Upper lobe of right lung (tissue), 1 donor: ENCODE results near the gene METTL8. TPM values are rescaled to one million over a fixed set of nuclear protein-coding genes. Genes with fewer than 3 reads are reported as not detected.

Experiments
- ATAC-seq: fragments of 200-7000 bp; cut with Tn5 transposase; one replicate; pipeline ENCODE4 v1.9.1; 2020; ENCODE audit warnings: mild to moderate bottlenecking, moderate library complexity
- DNase-seq: peaks from one replicate; pipeline ENCODE4 v3.0.0-alpha.2; 2020
- H3K27ac ChIP-seq: fragments of 200-600 bp; one replicate; pipeline ENCODE4 v1.8.0; 2022
- H3K27me3 ChIP-seq: fragments of 200-600 bp; one replicate; pipeline ENCODE4 v1.8.0; 2022; ENCODE audit warnings: mild to moderate bottlenecking
- H3K36me3 ChIP-seq: fragments of 200-600 bp; one replicate; pipeline ENCODE4 v1.8.0; 2022
- H3K4me1 ChIP-seq: fragments of 200-600 bp; one replicate; pipeline ENCODE4 v1.8.0; 2022
- H3K4me3 ChIP-seq: fragments of 200-600 bp; one replicate; pipeline ENCODE4 v1.8.0; 2022; ENCODE audit warnings: mild to moderate bottlenecking
- H3K9me3 ChIP-seq: fragments of 200-600 bp; one replicate; pipeline ENCODE4 v1.8.0; 2022
- CTCF ChIP-seq: fragments of 200-600 bp; IDR thresholded peaks from one replicate; pipeline ENCODE4 v1.8.0; 2022; ENCODE audit warnings: antibody characterized with exemption
- intact Hi-C: fragments of 100-400 bp; cut with DNase I; formaldehyde crosslinking; loops from one replicate; pipeline ENCODE4 v1.11.0; 2022
- total RNA-seq: library from RNA; stranded (reverse); fragmentation: NEBNext Ultra II Directional; extraction: Animal tissue kit (Norgen Biotek cat#: 25700); gene quantifications from one replicate; pipeline ENCODE4 v1.2.1, GENCODE V29; 2021
- donor health status: DM: no; HTN: yes; CAD: no; lungs with severe emphysema.

Gene METTL8
- total RNA-seq, 1 donor from 2014 or later = 18.2 TPM

GRCh38 chr2:171412571-171413175 lies 21.1 kb downstream of the METTL8 start:
- no peak for TF ChIP-seq CTCF
- Histone ChIP-seq H3K4me3 (no peak overlapping the region), H3K4me1 (no peaks in the 10 kb centered on the region), H3K27me3 (no peaks in the 10 kb centered on the region), H3K36me3 (no peaks in the 10 kb centered on the region), H3K9me3 (no peaks in the 10 kb centered on the region), H3K27ac (no peak overlapping the region)
- intact Hi-C loops = loop anchor here (5.0 kb wide), 1 partner anchor 440 kb away; no protein-coding TSS in a partner anchor
- ATAC-seq = no peak
- no peak for DNase-seq

- H3K27ac ChIP-seq = no peak overlapping the region
- H3K36me3 ChIP-seq = no peaks in the 10 kb centered on the region
- intact Hi-C loops = loop anchor here (5.0 kb wide), 1 partner anchor 440 kb away; no protein-coding TSS in a partner anchor
These were observed 21.9 kb downstream of the METTL8 start for GRCh38 chr2:171411791-171412483.

GRCh38 chr2:171411214-171411613 lies 22.6 kb downstream of the METTL8 start:
- TF ChIP-seq CTCF = no peak
- intact Hi-C loops = loop anchor here (5.0 kb wide), 1 partner anchor 439 kb away; no protein-coding TSS in a partner anchor

More at GRCh38 chr2:171411791-171412483, 21.9 kb downstream of the METTL8 start:
- DNase-seq (no peak), ATAC-seq (no peak)
- no peaks in the 10 kb centered on the region for H3K4me1 ChIP-seq
- H3K27me3 ChIP-seq = no peaks in the 10 kb centered on the region
- no peak overlapping the region for H3K4me3 ChIP-seq
- no peak for TF ChIP-seq CTCF
- no peaks in the 10 kb centered on the region for H3K9me3 ChIP-seq

GRCh38 chr2:171410624-171411023 lies 23.2 kb downstream of the METTL8 start:
- H3K27ac ChIP-seq = no peak overlapping the region
- ATAC-seq = no peak
- intact Hi-C loops = loop anchor here (5.0 kb wide), 1 partner anchor 438 kb away; no protein-coding TSS in a partner anchor

More at GRCh38 chr2:171411214-171411613, 22.6 kb downstream of the METTL8 start:
- DNase-seq (no peak), ATAC-seq (no peak)
- Histone ChIP-seq H3K27ac (no peak overlapping the region), H3K4me1 (no peaks in the 10 kb centered on the region), H3K27me3 (no peaks in the 10 kb centered on the region), H3K9me3 (no peaks in the 10 kb centered on the region), H3K4me3 (no peak overlapping the region), H3K36me3 (no peaks in the 10 kb centered on the region)

GRCh38 chr2:171410101-171410500 lies 23.7 kb downstream of the METTL8 start:
- Histone ChIP-seq H3K4me1 (no peaks in the 10 kb centered on the region), H3K9me3 (no peaks in the 10 kb centered on the region), H3K36me3 (no peaks in the 10 kb centered on the region), H3K27me3 (no peaks in the 10 kb centered on the region), H3K4me3 (no peak overlapping the region), H3K27ac (no peak overlapping the region)
- DNase-seq = no peak
- TF ChIP-seq CTCF = no peak
- ATAC-seq = no peak
- intact Hi-C loops = loop anchor here (5.0 kb wide), 1 partner anchor 438 kb away; no protein-coding TSS in a partner anchor

More at GRCh38 chr2:171410624-171411023, 23.2 kb downstream of the METTL8 start:
- no peak overlapping the region for H3K4me3 ChIP-seq
- no peaks in the 10 kb centered on the region for H3K27me3 ChIP-seq
- H3K36me3 ChIP-seq = no peaks in the 10 kb centered on the region
- H3K4me1 ChIP-seq = no peaks in the 10 kb centered on the region
- no peak for DNase-seq
- no peak for TF ChIP-seq CTCF
- no peaks in the 10 kb centered on the region for H3K9me3 ChIP-seq
